GM21390 (cell line): ENCODE data around the gene FTCD.
"Not testable (repeated sequence)": the region's sequence is repeated elsewhere in the genome, so short reads cannot be mapped to it uniquely, and the experiment has no call there.

ENCODE experiments used
- ATAC-seq: cut with Tn5 transposase; IDR thresholded peaks from one replicate; pipeline ENCODE4 v1.9.1; 2021; ENCODE audit not compliant: unreplicated experiment

Gene FTCD

DNA sequence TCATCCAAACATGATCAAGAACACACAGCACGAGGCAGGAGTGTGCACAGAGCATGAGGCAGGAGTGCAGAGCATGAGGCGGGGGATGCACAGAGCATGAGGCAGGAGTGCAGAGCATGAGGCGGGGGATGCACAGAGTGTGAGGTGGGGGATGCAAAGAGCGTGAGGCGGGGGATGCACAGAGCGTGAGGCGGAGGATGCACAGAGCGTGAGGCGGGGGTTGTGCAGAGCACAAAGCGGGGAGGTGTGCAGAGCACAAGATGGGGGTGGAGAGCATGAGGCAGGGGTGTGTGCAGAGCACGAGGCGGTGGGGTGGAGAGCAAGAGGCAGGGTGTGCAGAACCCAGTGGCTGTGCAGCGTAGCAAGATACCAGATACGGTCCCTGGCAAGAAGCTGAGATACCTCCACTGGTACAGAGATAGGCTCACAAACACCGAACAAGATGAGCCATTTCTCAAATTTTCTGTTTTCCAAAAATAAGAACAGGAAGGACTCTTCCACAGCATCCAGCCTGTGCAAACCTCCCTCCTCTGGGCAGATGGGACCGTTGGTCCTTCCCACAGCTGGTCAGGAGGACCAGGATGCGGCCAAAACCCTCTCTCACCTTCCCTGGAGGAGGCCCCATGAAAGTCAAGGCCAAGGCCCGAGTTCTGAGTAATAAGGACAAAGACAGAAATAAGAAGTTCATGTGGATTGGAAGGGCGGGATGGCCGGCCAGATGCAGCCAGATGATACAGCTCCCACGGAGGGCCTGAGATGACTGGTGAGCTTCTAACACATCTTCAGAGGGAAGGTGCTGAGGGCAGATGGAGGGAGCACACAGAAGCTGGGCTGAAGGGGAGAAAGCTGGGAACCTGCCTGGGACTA, 16.9 kb upstream of the FTCD start:
- ATAC-seq, result no peak

DNA sequence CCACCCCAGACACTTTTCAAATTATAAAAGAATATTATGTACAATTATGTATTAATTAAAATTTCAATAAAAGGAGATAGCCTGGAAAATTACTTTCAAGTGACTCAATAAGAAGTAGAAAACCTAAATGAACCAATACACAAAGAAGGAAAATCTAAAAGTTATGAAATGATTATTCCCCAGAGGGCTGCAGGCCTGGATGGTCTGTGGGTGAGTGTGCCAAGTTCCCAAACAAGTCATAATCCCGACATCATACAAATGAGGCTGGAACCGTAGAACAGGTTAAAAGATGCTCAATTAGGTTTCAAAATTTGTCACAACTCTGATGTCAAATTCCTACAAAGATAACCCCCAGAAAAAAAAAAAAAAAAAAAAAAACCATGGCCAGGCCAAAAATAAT, 16.2 kb upstream of the FTCD start:
- no peak for ATAC-seq

DNA sequence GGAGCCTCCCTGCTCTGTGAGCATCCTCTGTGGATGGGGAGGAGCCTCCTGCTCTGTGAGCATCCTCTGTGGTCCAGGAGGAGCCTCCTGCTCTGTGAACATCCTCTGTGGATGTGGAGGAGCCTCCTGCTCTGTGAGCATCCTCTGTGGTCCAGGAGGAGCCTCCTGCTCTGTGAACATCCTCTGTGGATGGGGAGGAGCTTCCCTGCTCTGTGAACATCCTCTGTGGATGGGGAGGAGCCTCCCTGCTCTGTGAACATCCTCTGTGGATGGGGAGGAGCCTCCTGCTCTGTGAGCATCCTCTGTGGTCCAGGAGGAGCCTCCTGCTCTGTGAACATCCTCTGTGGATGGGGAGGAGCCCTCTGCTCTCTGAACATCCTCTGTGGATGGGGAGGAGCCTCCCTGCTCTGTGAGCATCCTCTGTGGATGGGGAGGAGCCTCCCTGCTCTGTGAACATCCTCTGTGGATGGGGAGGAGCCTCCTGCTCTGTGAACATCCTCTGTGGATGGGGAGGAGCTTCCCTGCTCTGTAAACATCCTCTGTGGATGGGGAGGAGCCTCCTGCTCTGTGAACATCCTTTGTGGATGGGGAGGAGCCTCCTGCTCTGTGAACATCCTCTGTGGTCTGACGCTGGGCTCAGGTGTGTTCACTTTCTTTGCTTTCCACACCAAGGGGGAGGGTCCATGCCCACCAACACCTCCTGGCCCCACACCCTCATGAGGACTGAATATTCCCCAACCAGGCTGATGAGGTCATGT, 15.2 kb upstream of the FTCD start:
- not testable (repeated sequence) for ATAC-seq

DNA sequence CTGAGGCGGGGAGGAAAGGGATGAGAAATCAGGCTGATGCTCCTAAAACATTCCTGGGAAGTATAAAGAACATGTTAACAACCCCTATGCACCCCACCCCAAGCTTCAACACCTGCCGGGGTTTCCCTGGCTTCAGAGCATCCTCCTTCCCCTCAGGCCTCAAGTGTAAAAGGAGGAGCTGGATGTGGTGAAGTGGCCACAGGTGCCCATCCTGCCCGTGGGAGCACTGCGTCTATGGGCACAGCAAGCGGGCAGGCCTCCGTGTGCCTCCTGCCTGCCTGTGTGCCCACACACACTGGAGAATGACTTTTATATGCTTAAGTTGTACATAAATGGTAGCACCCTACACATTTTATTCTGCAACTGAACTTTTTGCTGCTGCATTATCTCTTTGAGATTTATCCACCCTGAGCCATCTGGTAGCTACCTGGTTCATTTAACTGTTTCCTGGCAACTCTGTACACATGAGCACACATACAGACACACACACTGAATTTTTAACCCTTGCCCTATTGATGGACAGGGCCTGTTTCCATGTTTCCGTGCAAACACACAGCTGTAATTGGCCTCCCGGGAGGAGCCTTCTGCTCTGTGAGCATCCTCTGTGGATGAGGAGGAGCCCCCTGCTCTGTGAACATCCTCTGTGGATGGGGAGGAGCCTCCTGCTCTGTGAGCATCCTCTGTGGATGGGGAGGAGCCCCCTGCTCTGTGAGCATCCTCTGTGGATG, 13.4 kb upstream of the FTCD start:
- ATAC-seq, result no peak

DNA sequence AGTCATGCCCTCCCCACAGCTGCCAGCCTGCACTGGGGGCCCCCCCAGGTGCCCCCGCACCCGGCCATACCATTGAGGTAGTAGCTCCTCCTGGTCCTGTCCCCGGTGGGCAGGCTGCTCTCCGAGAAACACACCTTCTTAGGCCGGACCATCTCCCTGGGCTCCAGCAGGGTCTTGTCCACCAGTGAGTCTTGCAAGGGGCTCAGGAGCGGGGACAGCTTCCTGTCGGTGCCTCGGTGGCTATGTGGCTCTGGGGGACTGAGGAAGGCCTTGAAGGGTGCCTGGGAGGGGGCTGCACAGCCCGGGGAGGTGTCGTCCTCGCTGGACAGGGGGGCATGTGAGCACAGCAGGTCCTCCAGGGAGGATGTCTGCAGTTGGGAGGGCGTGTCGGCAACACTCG, 12.9 kb upstream of the FTCD start:
- no peak for ATAC-seq

DNA sequence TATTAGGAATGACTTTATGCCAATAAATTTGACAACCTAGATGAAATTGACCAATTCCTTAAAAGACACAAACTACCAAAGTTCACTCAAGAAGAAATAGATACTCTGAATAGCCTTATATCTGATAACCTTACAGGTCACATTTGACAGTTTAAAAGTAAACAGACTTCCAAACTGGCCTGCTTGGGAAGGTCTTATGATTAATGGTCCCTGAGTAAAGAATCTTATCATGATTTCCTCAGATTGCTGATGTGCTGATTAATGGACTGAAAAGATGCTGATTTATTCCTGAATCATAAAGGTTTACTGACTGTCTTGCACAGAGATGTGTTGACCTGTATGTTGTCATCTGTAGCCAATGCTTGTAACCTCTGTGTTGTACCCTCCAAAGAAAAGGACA, 9.7 kb upstream of the FTCD start:
- ATAC-seq, result no peak

DNA sequence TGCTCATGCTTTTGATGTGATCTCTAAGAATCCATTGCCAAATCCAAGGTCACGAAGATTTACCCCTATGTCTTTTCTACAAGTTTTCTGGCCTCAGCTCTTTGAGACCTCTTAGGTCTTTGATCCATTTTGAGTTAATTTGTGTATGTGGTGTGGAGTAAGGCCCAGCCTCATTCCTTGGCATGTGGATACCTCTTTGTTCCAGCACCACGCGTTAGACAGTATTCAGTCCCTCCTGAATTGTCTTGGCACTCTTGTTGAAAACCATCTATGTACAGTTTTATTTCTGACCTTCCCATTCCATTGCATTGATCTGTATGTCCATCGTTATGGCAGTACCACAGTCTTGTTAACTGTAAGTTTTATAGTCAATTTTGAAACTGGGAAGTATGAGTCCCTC, 8.0 kb upstream of the FTCD start:
- no peak for ATAC-seq

DNA sequence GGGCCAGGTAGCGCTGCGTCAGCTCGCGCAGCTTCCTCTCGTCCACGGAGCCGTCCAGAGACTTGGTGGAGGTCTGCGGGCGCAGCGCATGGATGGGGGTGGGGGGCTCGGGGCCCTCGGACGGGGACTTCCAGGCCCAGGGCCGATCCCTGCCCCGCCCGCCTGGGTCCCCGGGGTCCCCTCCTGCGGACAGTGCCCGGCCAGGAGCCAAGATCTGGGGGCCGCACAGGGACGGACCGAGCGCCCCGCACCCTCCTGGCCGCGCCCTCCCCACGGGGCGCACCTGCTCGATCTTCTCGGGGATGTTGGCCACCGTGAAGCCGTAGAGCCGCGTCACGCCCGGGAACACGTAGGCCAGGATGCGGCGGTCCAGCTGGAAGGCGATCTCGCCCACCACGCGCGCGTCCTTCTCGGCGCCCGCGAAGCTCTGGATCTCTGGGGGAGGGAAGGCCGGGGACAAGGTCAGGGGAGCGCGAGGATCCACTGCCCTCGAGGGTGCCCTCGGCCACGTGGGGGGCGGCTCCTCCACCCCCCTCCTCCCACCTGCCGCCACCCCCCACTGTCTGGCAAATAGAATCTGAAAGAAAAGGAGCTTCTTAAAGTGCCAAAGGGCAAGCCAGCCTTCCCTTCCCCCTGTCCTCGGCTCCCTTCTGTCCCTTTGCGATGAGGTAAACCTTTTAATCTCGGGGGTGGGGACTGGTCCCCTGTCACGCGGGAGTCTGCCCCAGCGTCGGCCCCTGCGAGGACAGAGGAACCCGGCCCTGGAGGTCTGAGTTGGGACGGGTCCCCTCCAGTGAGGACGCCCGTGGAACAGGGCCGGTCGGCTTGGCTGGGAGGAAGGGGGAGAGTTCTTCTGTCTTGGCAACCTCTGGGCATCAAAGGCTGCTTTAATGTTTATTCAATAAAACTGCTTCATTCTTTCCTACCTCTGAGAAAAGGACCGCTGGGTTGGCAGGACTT, 6.5 kb upstream of the FTCD start:
- no peak for ATAC-seq

DNA sequence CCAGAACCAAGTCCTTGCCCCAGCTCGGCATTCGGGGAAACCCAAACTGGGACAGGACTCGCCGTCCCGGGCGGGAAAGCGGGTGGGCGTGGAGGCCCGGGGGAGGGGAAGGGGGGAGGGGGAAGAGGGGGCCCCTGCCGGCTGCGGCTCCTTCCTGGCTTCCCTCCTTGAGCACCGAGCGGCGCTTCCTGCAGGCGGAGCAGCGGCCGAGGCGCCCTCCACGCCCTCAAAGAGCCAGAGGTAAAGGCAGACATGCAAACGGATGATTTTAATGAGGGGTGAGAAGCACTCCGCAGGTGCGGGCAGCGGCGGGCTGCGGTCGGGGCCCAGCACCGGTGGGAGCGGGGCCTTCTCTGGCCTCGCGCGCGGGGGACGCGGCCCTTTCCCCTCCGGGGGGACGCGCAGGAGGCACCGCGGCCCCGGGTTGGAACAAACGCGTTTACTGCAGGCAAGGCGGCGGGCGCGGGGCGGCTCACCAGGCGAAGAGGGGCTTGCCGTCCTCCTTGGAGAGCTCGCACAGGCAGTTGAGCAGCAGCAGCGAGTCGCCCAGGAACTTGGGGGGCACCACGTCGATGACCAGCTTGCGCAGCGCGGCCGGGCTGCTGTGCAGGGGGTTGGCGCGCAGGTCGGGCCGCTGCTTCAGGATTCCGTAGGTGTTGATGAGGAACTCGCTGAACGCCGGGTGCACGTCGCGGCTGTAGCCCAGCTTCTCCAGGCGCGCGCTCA, 5.7 kb upstream of the FTCD start:
- no peak for ATAC-seq

DNA sequence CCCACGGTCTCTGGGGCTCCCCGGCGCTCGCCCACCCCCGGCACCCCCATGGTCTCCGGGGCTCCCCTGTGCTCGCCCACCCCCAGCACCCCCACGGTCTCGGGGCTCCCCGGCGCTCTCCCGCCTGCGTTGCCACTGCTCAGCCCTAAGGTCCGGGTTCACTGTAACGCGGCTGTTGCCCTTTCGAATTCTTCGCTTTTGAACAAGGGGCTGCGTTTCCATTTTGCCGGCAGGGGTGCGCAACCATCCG, 5.2 kb upstream of the FTCD start:
- ATAC-seq, result no peak

DNA sequence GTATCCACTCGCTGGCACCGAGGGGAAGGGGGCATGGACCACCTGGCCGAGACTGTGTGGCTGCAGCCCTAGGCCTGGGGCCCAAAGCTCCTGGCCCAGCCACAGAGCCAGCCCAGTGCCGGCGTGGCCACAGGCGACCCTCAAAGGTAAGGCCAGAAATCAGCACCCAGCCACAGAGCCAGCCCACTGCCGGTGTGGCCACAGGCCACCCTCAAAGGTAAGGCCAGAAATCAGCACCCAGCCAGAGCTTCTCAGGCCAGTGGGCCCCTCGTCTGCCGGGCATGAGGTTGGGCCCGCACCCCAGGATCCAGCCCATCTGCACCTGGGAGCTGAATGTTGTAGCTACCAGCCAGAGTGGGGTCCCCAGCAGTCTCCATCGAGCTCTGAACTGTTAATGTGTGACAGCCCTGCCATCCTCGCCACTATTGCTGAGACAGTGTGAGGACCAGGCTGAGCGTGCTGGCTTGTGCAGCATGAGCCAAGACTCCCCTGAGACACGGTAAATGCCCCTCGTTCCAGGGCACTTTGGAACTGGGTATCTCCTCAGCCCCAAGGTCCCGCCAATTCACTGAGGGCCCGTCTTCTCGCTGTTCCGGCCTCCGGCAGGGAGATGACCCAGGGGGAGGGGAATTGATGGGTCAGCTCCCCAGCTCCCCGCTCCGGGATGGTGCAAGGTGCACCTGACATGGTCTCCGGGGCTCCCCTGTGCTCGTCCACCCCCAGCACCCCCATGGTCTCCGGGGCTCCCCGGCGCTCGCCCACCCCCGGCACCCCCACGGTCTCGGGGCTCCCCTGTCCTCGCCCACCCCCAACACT, 4.7 kb upstream of the FTCD start:
- no peak for ATAC-seq

DNA sequence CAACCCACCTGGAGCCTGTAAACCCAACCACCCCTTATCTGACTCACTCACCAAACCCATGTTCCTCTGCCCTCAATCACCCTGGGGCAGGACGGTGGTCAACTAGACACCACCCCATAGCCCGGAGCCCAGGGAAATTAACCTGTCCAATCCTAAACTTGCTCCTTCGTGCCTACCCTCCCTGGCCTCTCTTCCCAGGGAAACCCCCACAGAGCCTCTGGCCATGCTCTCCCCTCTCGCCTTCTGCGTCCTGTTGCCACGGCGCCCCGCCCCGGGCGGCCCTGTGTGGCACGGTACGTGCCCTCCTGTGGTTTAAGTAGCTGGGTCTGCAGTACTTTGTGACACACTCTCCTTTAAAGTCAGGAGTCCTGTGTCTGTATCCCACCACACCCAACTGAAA, 4.0 kb upstream of the FTCD start:
- no peak for ATAC-seq

DNA sequence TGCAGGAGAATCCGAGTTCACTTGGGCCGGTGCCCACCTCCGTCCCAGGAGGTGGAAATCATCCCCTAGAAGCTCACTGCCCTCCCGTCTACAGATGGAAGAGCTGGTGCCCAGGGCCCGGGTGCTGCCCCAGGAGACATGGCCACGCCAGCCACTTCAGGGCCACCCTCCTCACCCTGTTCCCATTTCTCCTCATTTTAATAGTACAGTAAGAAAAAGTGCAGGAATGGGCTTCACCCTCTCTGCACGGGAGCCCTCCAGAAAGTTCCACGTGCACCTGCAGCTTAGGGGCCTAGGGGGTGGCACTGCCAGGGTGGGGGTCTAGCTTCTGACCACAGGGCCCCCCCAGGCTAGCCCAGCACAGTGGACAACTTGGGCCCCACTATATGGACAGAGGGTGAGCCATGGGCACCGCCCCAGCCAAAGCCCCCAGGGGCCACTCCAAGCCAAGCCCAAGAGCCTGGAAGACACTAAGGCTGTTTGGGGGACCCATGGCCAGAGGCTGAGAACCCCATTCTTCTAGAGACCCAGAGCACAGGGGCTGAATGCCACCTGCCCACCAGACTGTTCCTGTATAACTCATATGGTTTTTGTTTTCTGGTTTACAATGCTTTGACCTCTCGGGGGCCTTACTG, 3.4 kb upstream of the FTCD start:
- no peak for ATAC-seq

DNA sequence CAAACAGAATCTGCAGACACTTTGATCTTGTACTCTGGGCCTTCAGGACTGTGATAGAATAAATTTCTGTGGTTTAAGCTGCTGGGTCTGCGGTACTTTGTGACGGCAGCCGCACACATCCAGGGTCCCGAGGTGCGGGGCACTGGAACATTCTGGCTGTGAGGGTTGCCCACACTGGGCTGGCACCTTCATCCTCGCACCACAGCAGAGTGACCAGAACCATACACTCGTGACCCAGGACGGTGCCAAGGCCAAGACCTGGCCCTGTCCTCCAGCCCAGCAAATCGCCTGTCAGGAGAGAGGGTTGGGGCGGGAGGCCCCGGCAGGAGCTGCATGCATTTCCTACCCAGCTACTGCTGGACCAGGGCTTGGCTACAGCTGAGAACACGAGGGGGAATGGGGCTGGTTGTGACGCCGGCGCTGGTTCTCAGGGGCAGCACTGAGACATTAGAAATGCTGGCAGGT, 2.6 kb upstream of the FTCD start:
- no peak for ATAC-seq

DNA sequence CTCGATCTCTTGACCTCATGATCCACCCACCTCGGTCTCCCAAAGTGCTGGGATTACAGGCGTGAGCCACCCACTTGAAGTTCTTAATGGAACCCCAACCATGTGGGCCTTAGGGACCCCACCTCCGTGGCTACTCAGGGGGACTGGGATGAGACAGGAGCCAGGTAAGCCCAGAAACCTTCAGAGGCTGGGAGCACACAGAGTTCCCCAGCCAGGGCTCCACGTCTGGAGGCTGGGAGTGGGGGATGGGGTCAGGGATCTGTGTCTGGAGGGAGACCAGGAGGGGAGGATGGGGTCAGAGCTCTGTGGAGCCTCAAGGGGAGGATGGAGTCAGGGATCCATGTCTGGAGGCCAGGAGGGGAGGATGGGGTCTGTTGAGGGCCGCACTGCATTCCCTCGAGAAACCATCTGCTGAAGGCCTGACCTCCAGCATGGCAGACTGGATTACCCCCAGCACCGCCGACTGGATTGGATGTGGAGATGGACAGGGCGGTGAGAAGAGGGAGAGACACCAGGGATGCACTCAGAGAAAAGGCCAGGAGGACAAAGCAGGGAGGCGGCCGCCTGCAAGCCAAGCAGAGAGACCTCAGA, 2.1 kb upstream of the FTCD start:
- no peak for ATAC-seq

DNA sequence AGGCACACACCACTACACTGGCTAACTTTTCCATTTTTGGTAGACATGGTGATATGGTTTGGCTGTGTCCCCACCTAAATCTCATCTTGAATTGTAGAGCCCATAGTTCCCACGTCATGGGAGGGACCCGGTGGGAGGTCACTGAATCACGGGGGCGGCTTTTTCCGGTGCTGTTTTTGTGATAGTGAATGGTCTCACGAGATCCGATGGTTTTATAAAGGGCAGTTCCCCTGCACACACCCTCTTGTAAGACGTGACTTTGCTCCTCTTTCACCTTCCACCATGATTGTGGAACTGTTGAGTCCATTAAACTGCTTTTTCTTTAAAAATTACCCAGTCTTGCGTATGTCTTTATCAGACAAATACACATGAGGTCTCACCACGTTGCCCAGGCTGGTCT, 1.3 kb upstream of the FTCD start:
- ATAC-seq, result no peak

DNA sequence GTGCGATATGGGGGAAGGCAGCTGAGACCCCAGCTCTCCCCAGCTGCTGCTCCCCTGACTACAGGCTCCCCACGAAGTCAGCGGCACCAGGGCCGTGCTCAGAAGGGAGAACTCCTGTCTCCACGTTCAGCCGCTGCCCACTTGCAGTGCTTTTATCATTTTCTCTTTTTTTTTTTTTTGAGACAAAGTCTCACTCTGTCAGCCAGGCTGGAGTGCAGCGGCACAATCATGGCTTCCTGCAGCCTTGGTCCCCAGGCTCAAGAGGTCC, 933 bp upstream of the FTCD start:
- no peak for ATAC-seq

DNA sequence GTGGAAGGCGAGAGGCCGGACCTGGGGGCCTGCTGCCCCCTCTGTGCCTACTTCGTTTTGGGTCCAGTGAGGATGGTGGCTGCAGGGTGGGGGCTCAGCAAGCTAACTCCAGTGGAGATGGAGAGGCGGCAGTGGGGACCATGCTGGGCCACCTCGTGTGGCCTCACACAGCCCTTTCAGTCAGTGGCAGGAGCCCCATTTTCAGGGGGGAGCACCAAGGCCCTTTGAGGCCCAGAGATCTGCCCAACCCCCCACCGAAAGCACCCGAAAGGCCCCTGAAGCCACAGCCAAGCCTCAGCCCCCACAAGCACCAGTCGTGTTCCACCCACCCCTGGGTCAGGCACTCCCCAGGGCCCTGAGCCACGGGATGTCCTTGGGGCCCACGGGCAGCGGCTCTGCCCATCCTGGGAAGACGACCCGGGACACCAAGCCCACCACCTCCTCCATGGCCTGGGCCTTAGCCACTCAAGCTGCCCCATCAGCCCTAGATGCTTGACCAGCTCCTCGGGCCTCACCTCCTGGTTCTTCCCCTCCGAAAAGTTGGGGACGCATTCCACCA, 345 bp downstream of the FTCD start:
- no peak for ATAC-seq
